Endothelial cell (in vitro differentiated cells): ENCODE results near the gene EBI3. TPM values are rescaled to one million over a fixed set of nuclear protein-coding genes. Genes with fewer than 3 reads are reported as not detected.
"Not testable (repeated sequence)": the region's sequence is repeated elsewhere in the genome, so short reads cannot be mapped to it uniquely, and the experiment has no call there.

Experiments
- DNase-seq: peaks from one replicate; pipeline ENCODE4 v3.0.0; 2021; ENCODE audit warnings: low spot score
- H3K27ac Mint-ChIP-seq: one replicate; pipeline ENCODE4 v1.8.0; 2021; ENCODE audit warnings: mixed read lengths, inconsistent platforms; ENCODE audit not compliant: unreplicated experiment
- H3K27me3 Mint-ChIP-seq: one replicate; pipeline ENCODE4 v1.8.0; 2021; ENCODE audit warnings: mild to moderate bottlenecking, moderate library complexity, mixed read lengths, inconsistent platforms; ENCODE audit not compliant: unreplicated experiment
- H3K36me3 Mint-ChIP-seq: one replicate; pipeline ENCODE4 v1.8.0; 2021; ENCODE audit warnings: mild to moderate bottlenecking, low read depth, mixed read lengths, inconsistent platforms; ENCODE audit not compliant: unreplicated experiment
- H3K4me1 Mint-ChIP-seq: one replicate; pipeline ENCODE4 v1.8.0; 2021; ENCODE audit warnings: mild to moderate bottlenecking, mixed read lengths, inconsistent platforms; ENCODE audit not compliant: unreplicated experiment
- H3K4me3 Mint-ChIP-seq: one replicate; pipeline ENCODE4 v1.8.0; 2021; ENCODE audit warnings: mild to moderate bottlenecking, mixed read lengths, inconsistent platforms; ENCODE audit not compliant: unreplicated experiment
- H3K9me3 Mint-ChIP-seq: one replicate; pipeline ENCODE4 v1.8.0; 2021; ENCODE audit warnings: mixed read lengths, inconsistent platforms; ENCODE audit not compliant: unreplicated experiment
- CTCF ChIP-seq: fragments of 200-600 bp; sonication (generic); IDR thresholded peaks from one replicate; pipeline ENCODE4 v1.5.0; 2021; ENCODE audit warnings: antibody characterized with exemption; ENCODE audit not compliant: unreplicated experiment
- total RNA-seq: library from RNA; stranded (reverse); fragmentation: NEBNext Ultra II Directional; extraction: Animal tissue kit (Norgen Biotek cat#: 25700); gene quantifications from one replicate; pipeline ENCODE4 v1.2.1, GENCODE V29; 2021; ENCODE audit not compliant: unreplicated experiment

Gene EBI3
- total RNA-seq, 1 donor from 2014 or later = 9.7 TPM

GRCh38 chr19:4279530-4280422 is 50.5 kb downstream of the EBI3 start:
- TF ChIP-seq CTCF = no peak
- H3K27me3 Mint-ChIP-seq = peaks cover 10% of the 10 kb centered on the region
- no peaks in the 10 kb centered on the region for H3K36me3 Mint-ChIP-seq
- peak overlapping the region; percentile 86 for H3K4me3 Mint-ChIP-seq
- no peak for DNase-seq
- no peaks in the 10 kb centered on the region for H3K9me3 Mint-ChIP-seq
- no peaks in the 10 kb centered on the region for H3K4me1 Mint-ChIP-seq
- no peak overlapping the region for H3K27ac Mint-ChIP-seq

GRCh38 chr19:4284176-4284958 is 55.0 kb downstream of the EBI3 start:
- no peak for TF ChIP-seq CTCF
- no peak overlapping the region for H3K27ac Mint-ChIP-seq
- DNase-seq = no peak
- peaks cover 9% of the 10 kb centered on the region for H3K27me3 Mint-ChIP-seq
- H3K9me3 Mint-ChIP-seq = no peaks in the 10 kb centered on the region
- H3K4me1 Mint-ChIP-seq = no peaks in the 10 kb centered on the region
- H3K4me3 Mint-ChIP-seq = no peak overlapping the region
- no peaks in the 10 kb centered on the region for H3K36me3 Mint-ChIP-seq

- Mint-ChIP-seq H3K4me3 (no peak overlapping the region), H3K27ac (no peak overlapping the region), H3K36me3 (no peaks in the 10 kb centered on the region), H3K27me3 (peaks cover 6% of the 10 kb centered on the region), H3K9me3 (no peaks in the 10 kb centered on the region), H3K4me1 (no peaks in the 10 kb centered on the region)
- no peak for TF ChIP-seq CTCF
- DNase-seq = no peak
Observed at GRCh38 chr19:4284974-4285373, 55.7 kb downstream of the EBI3 start.

GRCh38 chr19:4286141-4286540 is 56.8 kb downstream of the EBI3 start:
- not testable (repeated sequence) for H3K27ac Mint-ChIP-seq, DNase-seq, H3K36me3 Mint-ChIP-seq, H3K9me3 Mint-ChIP-seq, H3K4me1 Mint-ChIP-seq, H3K27me3 Mint-ChIP-seq, H3K4me3 Mint-ChIP-seq

Other genes with a start within 250 kb of the EBI3 start
- 2,896 TPM for gene EEF2, start 244.1 kb upstream of the EBI3 start, total RNA-seq
- gene PIAS4, start 221.8 kb upstream of the EBI3 start, total RNA-seq = 41.2 TPM
- gene ZBTB7A, start 162.6 kb upstream of the EBI3 start, total RNA-seq = 14.5 TPM
- gene MAP2K2, start 105.4 kb upstream of the EBI3 start, total RNA-seq = 153 TPM
- not detected for gene CREB3L3, start 75.9 kb upstream of the EBI3 start, total RNA-seq
- gene SIRT6, start 47.0 kb upstream of the EBI3 start, total RNA-seq = 24.6 TPM
- gene ANKRD24, start 46.8 kb upstream of the EBI3 start, total RNA-seq = 0.82 TPM
- gene YJU2, start 17.6 kb downstream of the EBI3 start, total RNA-seq = 15.4 TPM
- 0.90 TPM for gene SHD, start 49.7 kb downstream of the EBI3 start, total RNA-seq
- gene TMIGD2, start 72.9 kb downstream of the EBI3 start, total RNA-seq = not detected
- 19.0 TPM for gene FSD1, start 75.1 kb downstream of the EBI3 start, total RNA-seq
- 66.2 TPM for gene STAP2, start 109.3 kb downstream of the EBI3 start, total RNA-seq
- 18.3 TPM for gene MPND, start 114.0 kb downstream of the EBI3 start, total RNA-seq
- gene SH3GL1, start 171.0 kb downstream of the EBI3 start, total RNA-seq = 128 TPM
- 29.8 TPM for gene CHAF1A, start 173.1 kb downstream of the EBI3 start, total RNA-seq
- 45.7 TPM for gene UBXN6, start 228.3 kb downstream of the EBI3 start, total RNA-seq
- 107 TPM for gene HDGFL2, start 242.8 kb downstream of the EBI3 start, total RNA-seq